NK-92 (cell line): ENCODE data around the gene TUBA4A.
A peak's percentile ranks its signal among the peaks of the same experiment; 100 is the strongest.

ENCODE experiments used
- DNase-seq: peaks from one replicate; lab custom pipeline; 2025; ENCODE audit not compliant: unreplicated experiment; lab: John Stamatoyannopoulos, UW

The TUBA4A gene

GRCh38 chr2:219244789-219245147 is 8.9 kb downstream of the TUBA4A start:
- no peak for DNase-seq

DNA sequence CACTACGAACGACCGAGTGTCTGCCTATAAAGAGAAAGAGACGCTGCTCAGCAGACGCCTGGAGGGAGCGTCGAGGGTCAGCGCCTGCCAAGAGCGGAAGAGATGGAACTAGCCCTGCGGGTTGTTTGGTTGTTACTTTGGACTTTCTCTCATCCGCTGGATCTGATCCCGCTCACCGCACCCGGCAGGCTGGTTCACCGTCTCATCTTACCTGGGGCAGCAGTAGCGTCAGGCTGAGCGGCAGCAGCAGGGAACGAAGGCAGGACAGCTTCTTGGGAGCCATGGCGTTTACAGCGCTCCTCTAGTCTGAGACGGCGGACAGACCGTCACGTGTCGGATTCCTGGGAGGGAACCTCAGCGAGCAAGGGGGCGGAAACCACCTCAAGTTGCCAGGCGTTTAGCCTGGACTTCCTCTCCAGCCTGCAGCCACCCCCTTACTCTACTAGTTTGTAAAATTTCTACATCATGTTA is 10.4 kb downstream of the TUBA4A start:
- DNase-seq: no peak

DNA sequence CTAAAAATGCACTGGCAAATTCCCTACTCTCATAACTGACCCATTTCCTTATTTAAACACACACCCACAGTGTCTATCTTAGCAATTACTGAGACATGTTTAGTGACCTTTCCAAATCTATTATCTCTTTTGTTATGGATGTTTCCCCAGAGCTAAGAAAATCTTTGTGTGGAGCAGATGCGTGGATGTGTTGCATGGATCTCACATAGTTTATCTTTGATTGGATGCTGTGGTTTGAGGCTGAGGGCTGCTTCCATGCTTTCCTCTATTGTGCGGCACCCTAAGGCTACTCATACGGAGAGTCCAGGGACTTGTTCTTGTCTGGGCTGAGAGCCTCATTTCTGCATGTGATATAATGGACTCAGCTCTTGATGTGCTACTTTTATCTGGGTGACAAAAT is 19.4 kb downstream of the TUBA4A start:
- DNase-seq: no peak

DNA sequence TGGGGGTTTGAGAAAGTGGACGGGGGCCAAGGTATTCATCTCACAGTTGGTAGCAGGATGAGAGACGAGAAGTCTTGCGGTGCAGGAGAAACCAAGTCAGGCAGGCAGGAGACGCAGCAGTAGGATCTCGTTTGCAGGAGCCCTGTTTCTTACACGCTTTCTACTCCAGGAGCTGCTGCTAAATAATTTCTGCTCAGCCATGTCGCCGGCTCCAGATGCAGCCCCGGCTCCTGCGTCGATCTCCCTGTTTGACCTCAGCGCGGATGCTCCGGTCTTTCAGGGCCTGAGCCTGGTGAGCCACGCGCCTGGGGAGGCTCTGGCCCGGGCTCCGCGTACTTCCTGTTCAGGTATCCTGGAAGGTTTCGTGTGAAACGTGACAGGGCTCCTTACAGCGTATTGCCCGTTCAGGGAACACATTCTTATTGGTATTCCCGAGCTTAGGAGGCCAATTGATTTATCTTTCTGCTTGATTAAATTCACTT is 23.6 kb downstream of the TUBA4A start:
- no peak for DNase-seq

GRCh38 chr2:219229305-219230058 is 24.2 kb downstream of the TUBA4A start, which contains the start of the genes ANKZF1 and ATG9A:
ANKZF1 (plus strand) TSS chr2:219229806; CDS start chr2:219230258, 452 bp downstream.
ATG9A (minus strand) TSS chr2:219229636; CDS start chr2:219228024, 1,612 bp downstream.
- peak; percentile 95 for DNase-seq

DNA sequence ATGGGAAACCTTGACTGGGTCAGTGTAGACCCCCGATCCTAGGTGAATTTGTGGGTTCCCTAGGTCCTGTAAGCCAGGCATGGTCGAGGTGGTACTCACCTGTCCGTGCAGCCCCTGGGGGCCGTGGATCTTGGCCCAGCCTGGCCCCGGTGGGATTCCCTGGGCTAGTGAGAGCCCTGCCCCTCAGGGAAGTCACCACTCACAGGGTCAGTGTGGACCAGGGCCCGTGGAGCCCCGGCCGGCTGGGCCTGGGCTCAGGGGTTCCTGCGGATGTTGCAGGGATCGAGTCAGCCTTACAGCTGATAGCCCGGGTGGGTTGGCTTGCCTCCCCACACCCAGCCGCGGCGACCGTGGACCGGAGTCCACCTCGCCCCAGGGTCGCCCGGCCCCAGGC is 24.8 kb downstream of the TUBA4A start:
- DNase-seq: no peak

- DNase-seq: no peak
Measured at GRCh38 chr2:219228041-219228910, 25.4 kb downstream of the TUBA4A start.

DNA sequence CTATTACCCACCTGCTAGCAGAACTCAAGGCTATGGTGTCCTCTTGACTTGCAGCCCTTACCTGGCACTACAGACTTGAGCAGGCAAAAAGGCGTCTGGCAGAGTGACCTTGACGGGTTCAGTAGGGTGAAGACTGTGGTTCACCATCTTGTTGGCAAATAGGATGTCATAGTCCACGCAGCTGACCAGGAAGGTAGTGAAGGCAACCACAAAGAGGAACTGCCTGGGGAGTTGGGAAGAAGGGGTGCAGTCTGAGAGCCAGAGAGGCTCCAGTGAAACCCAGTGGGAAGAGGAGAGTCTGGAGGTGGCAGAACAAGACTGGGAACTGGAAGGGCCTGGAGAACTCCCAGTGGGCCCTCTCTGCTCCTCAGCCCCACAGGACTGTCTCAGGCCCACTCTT is 28.4 kb downstream of the TUBA4A start:
- DNase-seq: no peak

GRCh38 chr2:219223831-219224610 is 29.7 kb downstream of the TUBA4A start:
- no peak for DNase-seq

GRCh38 chr2:219221957-219222518 is 31.7 kb downstream of the TUBA4A start:
- no peak for DNase-seq

GRCh38 chr2:219220652-219221402 is 32.9 kb downstream of the TUBA4A start:
- DNase-seq: no peak

DNA sequence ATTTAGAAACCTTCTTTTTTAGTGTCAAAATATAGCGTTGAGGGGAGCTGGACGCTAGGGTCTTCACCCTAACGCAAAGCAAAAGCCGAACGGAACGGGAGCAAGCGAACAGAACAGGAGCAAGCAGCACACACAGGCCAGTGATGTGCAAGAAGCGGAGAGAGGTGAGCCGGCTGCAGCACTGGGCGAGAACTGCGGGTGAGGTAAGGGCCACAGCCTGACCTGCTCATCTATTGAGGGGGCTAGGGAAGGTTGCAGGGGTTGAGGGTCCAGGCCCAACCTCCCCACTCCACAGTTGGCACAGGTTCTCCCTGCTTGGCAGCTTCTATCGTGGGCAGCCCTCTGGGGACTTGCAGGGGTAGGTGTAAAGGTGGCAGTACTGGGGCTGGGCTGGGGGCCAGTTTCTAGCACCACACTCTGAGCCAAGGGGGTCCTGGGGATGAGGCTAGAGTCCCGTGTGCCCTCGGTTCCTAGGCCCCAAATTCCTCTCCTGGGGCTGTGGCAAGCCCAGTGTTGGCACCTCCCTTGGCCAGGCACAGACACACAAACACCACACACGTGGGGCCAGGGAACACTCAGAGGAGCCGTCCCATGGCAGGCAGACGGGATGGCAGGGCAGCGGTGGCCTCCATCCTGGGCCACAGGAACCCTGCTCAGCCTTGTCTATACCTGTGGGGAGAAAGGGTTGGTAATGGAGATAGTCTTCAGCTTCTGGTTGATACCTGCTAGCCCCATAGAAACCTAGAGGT is 33.8 kb downstream of the TUBA4A start:
- no peak for DNase-seq

DNA sequence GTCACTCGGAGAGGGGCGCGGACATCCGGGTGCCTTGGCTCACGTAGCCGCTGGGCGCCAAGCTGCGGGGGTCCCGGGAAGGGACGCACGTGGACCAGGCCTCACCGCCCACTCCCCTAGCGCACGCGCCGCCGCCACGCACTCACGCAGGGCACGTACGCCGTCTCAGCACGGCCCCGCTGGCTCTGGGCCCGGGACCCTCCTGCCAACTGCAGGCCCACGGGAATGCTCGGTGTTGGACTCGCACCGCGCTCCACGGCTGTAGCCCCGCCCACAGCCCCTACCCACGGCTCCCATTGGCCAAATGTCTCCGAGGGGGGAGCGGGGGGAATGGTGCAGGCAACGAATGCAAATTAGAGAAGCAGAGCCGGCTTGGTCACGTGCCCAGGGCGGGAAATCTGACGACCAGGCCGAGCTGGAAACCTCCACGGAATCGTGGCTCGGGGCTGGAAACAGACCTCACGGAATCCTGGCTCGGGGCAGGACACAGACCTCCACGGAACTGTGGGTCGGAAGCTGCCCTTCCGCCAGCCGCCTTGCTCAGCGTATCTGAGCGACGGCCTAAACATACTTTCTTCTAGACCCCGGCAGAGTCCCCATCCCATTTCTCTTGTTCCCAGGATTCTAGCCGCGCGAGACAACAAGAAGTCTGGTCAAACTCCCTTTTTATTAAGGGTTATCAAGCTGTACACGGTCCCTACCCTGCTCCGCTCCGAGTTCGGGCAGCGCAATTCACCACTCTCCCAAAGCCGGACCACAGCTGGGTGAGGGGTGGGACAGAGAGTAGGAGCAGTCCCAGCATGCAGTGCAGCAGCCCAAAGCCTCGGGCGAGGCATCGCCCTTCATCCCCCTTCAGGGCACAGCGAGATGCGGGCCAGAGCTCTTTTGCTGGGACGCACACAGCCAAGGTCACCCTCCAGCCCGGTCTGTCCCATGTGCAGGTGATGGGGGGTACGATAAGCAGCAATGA is 34.7 kb downstream of the TUBA4A start, which contains the start of gene ABCB6:
TSS of gene ABCB6 (minus strand) at position 227 of the 970 bp plus-strand sequence. CDS start 285 bp downstream, outside the sequence.
- peak; percentile 33 for DNase-seq

DNA sequence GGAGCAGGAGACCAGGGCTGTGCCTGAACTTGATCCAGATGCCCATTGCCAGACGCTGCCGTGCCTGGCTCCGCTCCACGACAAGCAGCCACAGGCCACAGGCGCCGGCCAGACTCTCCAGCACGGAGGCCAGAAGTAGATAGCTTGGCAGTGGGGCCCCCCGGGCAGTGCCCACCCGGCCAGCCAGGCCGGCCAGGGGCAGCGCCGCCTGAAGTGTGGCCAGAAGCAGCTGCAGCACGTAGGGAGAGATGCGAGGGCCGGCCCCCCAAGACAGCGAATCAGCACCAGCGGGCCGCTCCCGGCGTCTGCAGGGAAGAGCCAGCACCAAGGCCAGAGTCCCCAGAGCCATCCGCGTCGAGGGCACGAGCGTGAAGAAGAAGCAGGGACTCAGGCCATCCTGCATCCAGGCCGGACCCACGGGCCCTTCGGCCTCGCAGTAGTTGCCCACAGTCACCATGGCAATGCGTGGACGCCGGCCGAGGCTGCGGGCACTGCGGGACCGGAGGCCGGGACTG is 35.4 kb downstream of the TUBA4A start:
- no peak for DNase-seq

- DNase-seq: no peak
Measured at GRCh38 chr2:219216535-219216915, 37.2 kb downstream of the TUBA4A start.

DNA sequence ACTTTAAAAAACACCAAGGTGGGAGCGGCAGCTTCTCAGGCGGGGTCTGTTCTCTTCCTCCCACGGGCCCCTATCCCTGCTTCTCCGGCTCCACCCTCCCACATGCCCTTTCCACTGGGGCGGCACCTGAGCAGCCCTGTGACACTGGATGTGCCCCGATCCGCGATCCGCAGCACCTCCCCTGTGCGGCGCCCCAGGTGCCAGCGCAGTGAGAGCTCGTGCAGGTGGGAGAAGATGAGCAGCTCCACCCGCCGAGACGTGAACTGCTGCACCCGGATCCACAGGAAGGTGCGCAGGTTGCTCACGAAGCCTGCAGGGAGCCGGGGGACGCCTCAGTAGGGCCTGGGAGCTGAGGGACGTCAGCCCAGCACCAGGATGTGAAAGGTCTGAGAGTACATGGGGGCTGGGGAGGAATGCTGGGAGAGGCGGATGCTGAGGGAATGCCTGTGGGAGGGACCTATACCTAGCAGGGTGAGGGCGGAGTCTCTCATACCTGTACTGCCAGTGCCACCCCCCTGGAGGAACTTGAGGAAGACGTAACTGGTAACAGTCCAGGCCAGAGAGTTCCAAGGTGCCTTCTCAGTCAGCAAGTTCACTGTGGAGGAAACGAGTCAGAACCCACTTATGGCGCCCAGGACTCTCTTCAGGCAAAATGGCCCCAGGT is 37.7 kb downstream of the TUBA4A start:
- no peak for DNase-seq

GRCh38 chr2:219214786-219215185 is 38.9 kb downstream of the TUBA4A start:
- no peak for DNase-seq
